Measurements from ENCODE around the gene SRPK1.

GRCh38 chr6:35960187-35960586, 39.3 kb upstream of the SRPK1 start:
- TF ChIP-seq POLR2AphosphoS5 (IDR thresholded peaks at IDR 0.05; ENCODE audit: low read depth) (no peak), CTCF (IDR thresholded peaks at IDR 0.05; ENCODE audit: insufficient read depth, low read length) (no peak), REST (IDR thresholded peaks at IDR 0.05; ENCODE audit: insufficient replicate concordance, low read depth) (no peak)
